ENCODE results near the gene EMX2.

DNA sequence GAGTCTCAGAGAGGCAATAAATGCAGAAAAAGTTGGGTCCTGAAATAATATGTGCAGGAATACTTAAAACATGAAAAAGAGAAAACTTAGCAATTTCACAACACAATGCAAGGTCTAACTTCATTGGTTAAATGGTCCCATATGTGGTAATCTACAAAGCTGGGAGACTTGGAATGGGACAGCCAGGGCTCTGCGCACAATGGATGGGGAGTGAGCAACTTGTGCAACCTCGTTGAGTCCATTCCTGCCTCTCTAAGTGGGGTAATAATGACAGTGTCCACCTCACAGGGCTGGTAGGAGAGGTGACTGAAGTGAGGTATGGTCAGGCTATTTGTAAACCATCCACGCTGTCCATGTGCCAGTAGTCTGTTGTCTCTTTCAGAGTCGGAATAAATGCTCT lies 11.8 kb upstream of the EMX2 start:
- TF ChIP-seq EP300 (IDR thresholded peaks at IDR 0.05; ENCODE audit: borderline replicate concordance) = no peak
- TF ChIP-seq, protein P1, sequence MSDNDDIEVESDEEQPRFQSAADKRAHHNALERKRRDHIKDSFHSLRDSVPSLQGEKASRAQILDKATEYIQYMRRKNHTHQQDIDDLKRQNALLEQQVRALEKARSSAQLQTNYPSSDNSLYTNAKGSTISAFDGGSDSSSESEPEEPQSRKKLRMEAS (IDR thresholded peaks at IDR 0.05) = no peak
